ENCODE data around the gene MBTPS1. TPM values are rescaled to one million over a fixed set of nuclear protein-coding genes. Genes with fewer than 3 reads are reported as not detected.

MBTPS1 gene
- total and polyA plus RNA-seq, 9 of the 15 experiments (the other 6 are each of a cell fraction or from before 2014, with no cell fraction given) = 2.8 to 57.6 (median 43.8) TPM

DNA sequence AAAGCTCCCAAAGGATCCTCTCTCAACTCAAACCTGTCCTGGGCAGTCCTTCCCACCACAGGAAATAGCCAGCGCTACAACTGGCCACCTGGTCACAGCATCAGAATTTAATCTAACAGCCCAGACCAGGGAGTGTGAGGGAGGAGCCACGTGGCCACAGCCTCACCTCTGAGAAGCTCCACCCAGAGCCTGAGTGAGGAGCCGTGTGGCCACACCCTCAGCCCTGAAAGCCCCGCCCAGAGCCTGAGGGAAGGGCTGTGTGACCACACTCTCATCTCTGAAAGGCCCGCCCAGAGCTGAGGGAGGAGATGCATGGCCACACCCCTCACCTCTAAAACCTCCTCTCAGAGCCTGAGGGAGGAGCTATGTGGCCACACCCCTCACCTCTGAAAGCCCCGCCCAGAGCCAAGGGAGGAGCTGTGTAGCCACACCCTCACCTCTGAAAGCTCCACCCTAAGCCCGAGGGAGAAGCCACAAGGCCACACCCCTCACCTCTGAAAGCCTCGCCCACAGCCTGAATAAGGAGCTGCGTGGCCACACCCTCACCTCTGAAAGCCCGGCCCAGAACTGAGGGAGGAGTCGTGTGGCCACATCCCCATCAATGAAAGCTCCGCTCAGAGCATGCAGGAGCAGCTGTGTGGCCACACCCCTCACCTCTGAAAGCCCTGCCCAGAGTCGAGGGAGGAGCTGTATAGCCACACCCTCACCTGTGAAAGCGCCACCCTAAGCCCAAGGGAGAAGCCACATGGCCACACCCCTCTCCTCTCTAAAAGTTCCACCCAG is 102.8 kb downstream of the MBTPS1 start (continued):
- TF ChIP-seq MYC (IDR thresholded peaks at IDR 0.05; ENCODE audit: low read depth, low read length) (peak; percentile 86), MYC (CRISPR knock-in tag; IDR thresholded peaks at IDR 0.05; ENCODE audit: borderline replicate concordance, low read depth) (no peak; the same call in 1 of the 2 replicates), CHD2 (IDR thresholded peaks at IDR 0.05; ENCODE audit: low read depth, low read length) (no peak), FOXK2 (conservative IDR thresholded peaks at IDR 0.05 in 1 of 2, IDR thresholded peaks at IDR 0.05 in 1 of 2; ENCODE audit: low read depth in 2 of 2) (peak; percentile 30 to 73; a peak in 2 of 4 replicates), RHOXF2B (CRISPR knock-in tag; conservative IDR thresholded peaks at IDR 0.05) (no peak), ZNF785 (CRISPR knock-in tag; IDR thresholded peaks at IDR 0.05) (no peak), PURB (CRISPR knock-in tag; IDR thresholded peaks at IDR 0.05; ENCODE audit: low read depth) (no peak), CEBPB (tag; IDR thresholded peaks at IDR 0.05) (no peak), CHD4 (IDR thresholded peaks at IDR 0.05; ENCODE audit: insufficient read depth, insufficient replicate concordance, low read depth, low read length, poor library complexity, severe bottlenecking) (no peak), STAT5B (CRISPR knock-in tag; IDR thresholded peaks at IDR 0.05) (no peak), ZNF561 (CRISPR knock-in tag; conservative IDR thresholded peaks at IDR 0.05) (no peak), ZKSCAN1 (IDR thresholded peaks at IDR 0.05; ENCODE audit: low read depth, low read length) (no peak; the same call in 1 of the 2 replicates), FOXM1 (IDR thresholded peaks at IDR 0.05; ENCODE audit: low read depth) (0 out of 2 replicates have a peak, but pooled peaks have one; percentile 10), FOXM1 (CRISPR knock-in tag; IDR thresholded peaks at IDR 0.05; ENCODE audit: low read depth) (no peak)
- TF ChIP-seq, protein P1, sequence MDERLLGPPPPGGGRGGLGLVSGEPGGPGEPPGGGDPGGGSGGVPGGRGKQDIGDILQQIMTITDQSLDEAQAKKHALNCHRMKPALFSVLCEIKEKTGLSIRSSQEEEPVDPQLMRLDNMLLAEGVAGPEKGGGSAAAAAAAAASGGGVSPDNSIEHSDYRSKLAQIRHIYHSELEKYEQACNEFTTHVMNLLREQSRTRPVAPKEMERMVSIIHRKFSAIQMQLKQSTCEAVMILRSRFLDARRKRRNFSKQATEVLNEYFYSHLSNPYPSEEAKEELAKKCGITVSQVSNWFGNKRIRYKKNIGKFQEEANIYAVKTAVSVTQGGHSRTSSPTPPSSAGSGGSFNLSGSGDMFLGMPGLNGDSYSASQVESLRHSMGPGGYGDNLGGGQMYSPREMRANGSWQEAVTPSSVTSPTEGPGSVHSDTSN (CRISPR knock-in tag; IDR thresholded peaks at IDR 0.05; ENCODE audit: low read depth) = no peak
- TF ChIP-seq, protein P1 (tag; conservative IDR thresholded peaks at IDR 0.05; ENCODE audit: low read depth) = no peak
- TF ChIP-seq, protein P2, sequence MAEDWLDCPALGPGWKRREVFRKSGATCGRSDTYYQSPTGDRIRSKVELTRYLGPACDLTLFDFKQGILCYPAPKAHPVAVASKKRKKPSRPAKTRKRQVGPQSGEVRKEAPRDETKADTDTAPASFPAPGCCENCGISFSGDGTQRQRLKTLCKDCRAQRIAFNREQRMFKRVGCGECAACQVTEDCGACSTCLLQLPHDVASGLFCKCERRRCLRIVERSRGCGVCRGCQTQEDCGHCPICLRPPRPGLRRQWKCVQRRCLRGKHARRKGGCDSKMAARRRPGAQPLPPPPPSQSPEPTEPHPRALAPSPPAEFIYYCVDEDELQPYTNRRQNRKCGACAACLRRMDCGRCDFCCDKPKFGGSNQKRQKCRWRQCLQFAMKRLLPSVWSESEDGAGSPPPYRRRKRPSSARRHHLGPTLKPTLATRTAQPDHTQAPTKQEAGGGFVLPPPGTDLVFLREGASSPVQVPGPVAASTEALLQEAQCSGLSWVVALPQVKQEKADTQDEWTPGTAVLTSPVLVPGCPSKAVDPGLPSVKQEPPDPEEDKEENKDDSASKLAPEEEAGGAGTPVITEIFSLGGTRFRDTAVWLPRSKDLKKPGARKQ (CRISPR knock-in tag; IDR thresholded peaks at IDR 0.05) = no peak
- TF ChIP-seq, protein P3, sequence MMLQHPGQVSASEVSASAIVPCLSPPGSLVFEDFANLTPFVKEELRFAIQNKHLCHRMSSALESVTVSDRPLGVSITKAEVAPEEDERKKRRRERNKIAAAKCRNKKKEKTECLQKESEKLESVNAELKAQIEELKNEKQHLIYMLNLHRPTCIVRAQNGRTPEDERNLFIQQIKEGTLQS (IDR thresholded peaks at IDR 0.05) = no peak
- TF ChIP-seq, protein P3 (CRISPR knock-in tag; conservative IDR thresholded peaks at IDR 0.05) = no peak
